Tibial nerve (tissue), 4 donors: ENCODE measurements around the gene PERCC1. TPM values are rescaled to one million over a fixed set of nuclear protein-coding genes. Genes with fewer than 3 reads are reported as not detected.
"Not testable (repeated sequence)": the region's sequence is repeated elsewhere in the genome, so short reads cannot be mapped to it uniquely, and the experiment has no call there.

Source experiments
- DNase-seq, 2 donors: peaks; one replicate each; pipeline ENCODE4 v3.0.0-alpha.2; 2019; ENCODE audit warnings: low spot score in 2 of 2
- H3K27ac ChIP-seq, 4 donors: fragments of 200-600 bp; sonication (generic) in 3 of 4; one replicate each; pipeline ENCODE4 v1.5.1; 2017 to 2019; ENCODE audit warnings: mild to moderate bottlenecking in 1 of 4
- H3K27me3 ChIP-seq, 2 donors: fragments of 200-600 bp; sonication (generic) in 1 of 2; one replicate each; pipeline versions ENCODE4 v1.5.1 to v1.6.0; 2017 to 2019
- H3K36me3 ChIP-seq, 3 donors: fragments of 200-600 bp; sonication (generic); one replicate each; pipeline ENCODE4 v1.5.1; 2018 to 2019
- H3K4me1 ChIP-seq, 4 donors: fragments of 200-600 bp; sonication (generic) in 3 of 4; one replicate each; pipeline ENCODE4 v1.5.1; 2017 to 2019
- H3K4me3 ChIP-seq, 4 donors: fragments of 200-600 bp; sonication (generic) in 3 of 4; one replicate each; pipeline ENCODE4 v1.5.1; 2017 to 2019; ENCODE audit warnings: mild to moderate bottlenecking in 1 of 4, moderate library complexity in 1 of 4
- H3K9me3 ChIP-seq, 4 donors: fragments of 200-600 bp; sonication (generic) in 3 of 4; one replicate each; pipeline ENCODE4 v1.5.1; 2017 to 2019
- EP300 ChIP-seq, 2 donors: sonication (generic); formaldehyde crosslinking; IDR thresholded peaks; one replicate each; pipeline ENCODE4 v1.6.1; 2017; ENCODE audit warnings: antibody characterized with exemption in 2 of 2, mild to moderate bottlenecking in 1 of 2
- POLR2A ChIP-seq, 2 donors: fragments of 450-650 bp; IDR thresholded peaks; one replicate each; pipeline ENCODE4 v1.6.1; 2017; ENCODE audit warnings: antibody characterized with exemption in 2 of 2, mild to moderate bottlenecking in 2 of 2, moderate library complexity in 2 of 2
- WGBS, 2 donors: methylation state at CpG; one replicate each; pipeline ENCODE4 v1.1.5; 2018; 5-methylcytosine and 5-hydroxymethylcytosine counted together
- total RNA-seq, 4 donors: library from RNA; depleted of rRNA; stranded (reverse); fragments of >200 nt; gene quantifications; one replicate each; pipeline ENCODE4 v1.1.0, GENCODE V29; 2016
- TF ChIP-seq, protein P1 (sequence below), 5 experiments: fragments of 200-600 bp in 3 of 5; fragments of 450-650 bp in 2 of 5; sonication (generic) in 3 of 5; IDR thresholded peaks; one replicate each; pipeline ENCODE4 v1.5.1; 2016 to 2019; ENCODE audit warnings: antibody characterized with exemption in 5 of 5, mild to moderate bottlenecking in 3 of 5, moderate library complexity in 2 of 5

The PERCC1 gene
- total RNA-seq, 4 donors from 2014 or later = 1.1 TPM; not detected in 3

DNA sequence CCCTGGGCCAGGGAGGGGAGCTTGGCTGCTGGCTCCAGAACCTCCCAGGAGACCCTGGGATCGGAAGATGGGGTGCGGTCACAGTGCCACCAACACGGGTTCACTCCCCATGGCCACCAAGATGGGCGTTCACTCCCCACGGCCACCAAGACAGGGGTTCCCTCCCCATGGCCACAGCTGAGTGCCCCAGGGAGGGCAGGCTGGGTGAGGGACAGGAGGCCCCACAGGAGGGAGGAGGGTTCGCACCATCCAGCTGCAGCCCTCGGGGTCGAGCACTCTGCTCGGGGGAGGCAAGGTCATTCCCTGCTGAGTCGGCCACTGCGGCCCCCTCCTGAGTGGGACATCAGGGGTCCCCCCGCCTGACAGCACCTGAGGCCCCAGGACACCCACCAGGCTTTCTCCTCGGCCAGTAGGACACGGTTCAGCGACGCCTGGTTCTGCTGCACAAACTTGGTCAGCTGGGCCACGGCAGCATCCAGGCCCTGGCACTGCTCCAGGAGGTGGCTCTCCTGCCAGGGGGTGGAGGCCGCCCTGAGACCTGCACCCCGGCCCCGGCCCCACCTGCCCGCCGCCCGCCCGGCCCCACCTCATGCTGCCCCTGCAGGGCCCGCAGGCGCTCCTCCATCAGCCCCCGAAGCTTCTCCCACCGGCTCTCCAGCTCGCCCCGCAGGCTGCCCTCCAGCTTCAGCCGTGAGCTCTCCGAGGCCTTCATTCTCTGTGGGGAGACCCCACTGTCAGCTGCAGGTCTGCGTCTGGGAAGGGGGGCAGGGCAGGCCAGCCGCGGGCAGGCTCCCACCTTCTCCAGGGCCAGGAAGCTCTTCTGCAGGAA, 7.6 kb downstream of the PERCC1 start:
- peaks cover 0 to 85% (median 0%) of the 10 kb centered on the region in 3 donors for H3K36me3 ChIP-seq
- H3K4me1 ChIP-seq = no peaks in the 10 kb centered on the region
- H3K27ac ChIP-seq = no peak overlapping the region
- 81 to 92% methylated on average over 15 to 23 of the region's 35 CpGs for WGBS, 2 donors
- H3K27me3 ChIP-seq = no peaks in the 10 kb centered on the region
- DNase-seq = no peak
- TF ChIP-seq EP300 (IDR thresholded peaks at IDR 0.05) = no peak
- TF ChIP-seq, protein P1, sequence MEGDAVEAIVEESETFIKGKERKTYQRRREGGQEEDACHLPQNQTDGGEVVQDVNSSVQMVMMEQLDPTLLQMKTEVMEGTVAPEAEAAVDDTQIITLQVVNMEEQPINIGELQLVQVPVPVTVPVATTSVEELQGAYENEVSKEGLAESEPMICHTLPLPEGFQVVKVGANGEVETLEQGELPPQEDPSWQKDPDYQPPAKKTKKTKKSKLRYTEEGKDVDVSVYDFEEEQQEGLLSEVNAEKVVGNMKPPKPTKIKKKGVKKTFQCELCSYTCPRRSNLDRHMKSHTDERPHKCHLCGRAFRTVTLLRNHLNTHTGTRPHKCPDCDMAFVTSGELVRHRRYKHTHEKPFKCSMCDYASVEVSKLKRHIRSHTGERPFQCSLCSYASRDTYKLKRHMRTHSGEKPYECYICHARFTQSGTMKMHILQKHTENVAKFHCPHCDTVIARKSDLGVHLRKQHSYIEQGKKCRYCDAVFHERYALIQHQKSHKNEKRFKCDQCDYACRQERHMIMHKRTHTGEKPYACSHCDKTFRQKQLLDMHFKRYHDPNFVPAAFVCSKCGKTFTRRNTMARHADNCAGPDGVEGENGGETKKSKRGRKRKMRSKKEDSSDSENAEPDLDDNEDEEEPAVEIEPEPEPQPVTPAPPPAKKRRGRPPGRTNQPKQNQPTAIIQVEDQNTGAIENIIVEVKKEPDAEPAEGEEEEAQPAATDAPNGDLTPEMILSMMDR (IDR thresholded peaks at IDR 0.05) = no peak
- no peak for TF ChIP-seq POLR2A (IDR thresholded peaks at IDR 0.05)
- H3K4me3 ChIP-seq = no peak overlapping the region
- no peaks in the 10 kb centered on the region for H3K9me3 ChIP-seq

DNA sequence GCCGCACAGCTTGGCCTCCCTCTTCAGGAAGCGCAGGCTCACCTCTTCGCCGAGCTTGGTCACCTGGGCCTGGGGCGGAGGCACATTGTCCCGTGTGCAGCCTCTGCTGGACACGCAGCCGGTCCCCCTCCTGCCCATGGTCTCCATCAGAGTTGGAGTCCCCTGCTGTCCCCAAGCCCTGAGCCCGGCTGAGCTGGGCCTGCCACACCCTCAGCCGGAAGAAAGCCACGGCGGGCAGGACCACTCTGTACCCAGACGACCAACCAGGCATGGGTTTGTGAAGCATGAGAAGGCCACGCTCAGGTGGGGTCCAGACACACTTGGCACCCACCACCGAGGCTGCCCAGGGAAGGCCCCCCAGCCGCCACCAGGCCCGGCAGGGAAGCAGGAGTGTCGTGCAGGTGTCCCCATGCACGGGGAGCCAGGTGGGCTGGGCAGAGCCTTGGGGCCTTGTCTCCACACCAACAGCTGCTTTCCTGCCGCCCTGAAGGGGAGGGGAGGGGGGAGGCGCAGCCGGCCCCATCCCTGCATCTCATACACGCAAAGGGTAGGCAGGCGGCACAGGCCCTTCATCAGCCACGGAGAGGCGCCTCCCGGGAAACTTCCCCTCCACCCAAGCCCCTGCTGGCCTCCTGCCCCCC, 8.3 kb downstream of the PERCC1 start:
- WGBS, 2 donors = 89 to 100% methylated on average over 1 to 22 of the region's 27 CpGs
- no peak for DNase-seq
- TF ChIP-seq POLR2A (IDR thresholded peaks at IDR 0.05) (no peak), EP300 (IDR thresholded peaks at IDR 0.05) (no peak)
- TF ChIP-seq, protein P1 (IDR thresholded peaks at IDR 0.05) = no peak

DNA sequence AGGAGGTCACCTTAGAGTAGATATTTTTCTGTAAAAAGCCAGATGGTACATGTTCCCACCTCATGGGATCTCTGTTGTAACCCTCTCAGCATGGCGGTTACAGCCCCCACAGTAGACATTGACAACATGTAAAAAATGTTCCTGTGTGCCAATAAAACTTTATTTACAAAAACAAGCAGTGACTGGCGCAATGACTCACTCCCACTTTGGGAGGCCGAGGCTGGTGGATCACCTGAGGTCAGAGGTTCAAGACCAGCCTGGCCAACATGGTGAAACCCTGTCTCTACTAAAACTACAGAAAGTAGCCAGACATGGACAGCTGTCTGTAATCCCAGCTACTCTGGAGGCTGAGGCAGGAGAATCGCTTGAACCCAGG, 8.8 kb downstream of the PERCC1 start:
- 88 to 92% methylated on average over 4 of the region's 4 CpGs for WGBS, 2 donors
- not testable (repeated sequence) for H3K9me3 ChIP-seq, H3K27me3 ChIP-seq, DNase-seq, H3K4me1 ChIP-seq, H3K4me3 ChIP-seq, H3K27ac ChIP-seq
- peaks cover 0 to 77% (median 0%) of the 10 kb centered on the region in 3 donors for H3K36me3 ChIP-seq

More for the DNA sequence above, 8.3 kb downstream of the PERCC1 start:
- Histone ChIP-seq H3K4me3 (no peak overlapping the region), H3K9me3 (no peaks in the 10 kb centered on the region), H3K27me3 (no peaks in the 10 kb centered on the region), H3K36me3 (peaks cover 0 to 80% (median 0%) of the 10 kb centered on the region in 3 donors), H3K27ac (no peak overlapping the region), H3K4me1 (no peaks in the 10 kb centered on the region)

DNA sequence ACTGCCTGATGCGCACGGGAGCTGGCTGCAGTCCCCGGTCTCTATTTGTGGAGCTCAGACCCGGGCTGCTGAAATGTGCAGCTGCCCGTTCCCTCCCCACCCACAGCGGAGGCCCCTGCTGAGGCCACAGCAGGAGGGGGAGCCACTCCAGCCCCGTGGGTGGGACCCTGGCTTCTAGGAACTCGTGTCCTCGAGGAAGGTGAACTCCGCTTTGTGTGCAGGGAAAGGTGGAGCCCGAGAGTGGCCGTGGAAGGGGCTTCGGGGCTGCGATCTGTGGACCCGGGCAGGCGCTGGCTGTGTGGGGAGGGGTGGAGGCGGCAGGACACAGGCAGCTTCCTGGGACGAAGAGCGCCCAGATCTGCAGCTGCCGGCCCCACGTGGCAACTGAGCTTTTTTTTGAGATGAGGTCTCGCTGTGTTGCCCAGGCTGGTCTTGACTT, 10.5 kb downstream of the PERCC1 start:
- WGBS, 2 donors = 82% methylated on average over 18 to 21 of the region's 22 CpGs
- TF ChIP-seq, protein P1 (IDR thresholded peaks at IDR 0.05) = no peak
- TF ChIP-seq EP300 (IDR thresholded peaks at IDR 0.05) = no peak
- no peak for TF ChIP-seq POLR2A (IDR thresholded peaks at IDR 0.05)
- no peaks in the 10 kb centered on the region for H3K4me1 ChIP-seq
- H3K27me3 ChIP-seq = no peaks in the 10 kb centered on the region
- no peaks in the 10 kb centered on the region for H3K9me3 ChIP-seq
- peaks cover 0 to 77% (median 0%) of the 10 kb centered on the region in 3 donors for H3K36me3 ChIP-seq
- no peak for DNase-seq
- H3K4me3 ChIP-seq = no peak overlapping the region
- H3K27ac ChIP-seq = no peak overlapping the region

DNA sequence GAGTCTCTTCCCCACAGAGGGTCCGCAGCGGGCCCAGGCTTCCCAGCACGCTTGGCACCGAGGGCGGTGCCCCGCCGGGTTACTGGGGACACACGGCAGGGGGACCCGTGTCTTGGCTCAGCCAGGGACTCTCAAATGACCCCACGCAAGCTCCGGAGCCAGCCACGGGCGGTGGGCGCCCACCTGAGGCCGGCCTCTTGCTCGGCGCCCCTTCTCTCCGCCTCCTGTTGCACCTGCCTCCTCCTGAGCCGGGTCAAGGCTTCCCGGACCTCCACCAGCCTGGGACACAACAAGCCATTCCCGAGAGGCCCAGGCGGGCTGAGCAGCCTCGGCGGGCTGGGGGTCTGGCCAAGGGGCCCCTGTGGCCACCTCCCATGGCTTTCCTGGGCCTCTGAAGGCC, 11.8 kb downstream of the PERCC1 start:
- Histone ChIP-seq H3K27me3 (no peaks in the 10 kb centered on the region), H3K4me1 (no peaks in the 10 kb centered on the region), H3K4me3 (no peak overlapping the region), H3K27ac (no peak overlapping the region), H3K9me3 (no peaks in the 10 kb centered on the region), H3K36me3 (peaks cover 0 to 77% (median 5%) of the 10 kb centered on the region in 3 donors)
- 80 to 85% methylated on average over 17 to 18 of the region's 24 CpGs for WGBS, 2 donors
- no peak for DNase-seq
- TF ChIP-seq POLR2A (IDR thresholded peaks at IDR 0.05) = no peak
- TF ChIP-seq EP300 (IDR thresholded peaks at IDR 0.05) = no peak
- TF ChIP-seq, protein P1 (IDR thresholded peaks at IDR 0.05) = no peak
